HAP-1 (cell line): ENCODE measurements around the gene RSBN1L.

ENCODE experiments used
- DNase-seq, 2 experiments: peaks; one replicate each; pipeline ENCODE4 v3.0.0-alpha.2; 2016 to 2020; ENCODE audit warnings: low spot score in 2 of 2
- H3K27me3 ChIP-seq: fragments of 250-450 bp; sonication (Bioruptor Pico); 2 replicates; pipeline ENCODE4 v1.5.1; 2020; ENCODE audit warnings: low read depth, mild to moderate bottlenecking, moderate library complexity
- H3K36me3 ChIP-seq: fragments of 250-450 bp; sonication (Bioruptor Pico); replicated peaks from 2 replicates; pipeline ENCODE4 v1.5.1; 2020; ENCODE audit warnings: mild to moderate bottlenecking
- H3K4me1 ChIP-seq: fragments of 250-450 bp; sonication (Bioruptor Pico); 2 replicates; pipeline ENCODE4 v1.5.1; 2020; ENCODE audit warnings: mild to moderate bottlenecking
- H3K4me3 ChIP-seq: fragments of 250-450 bp; sonication (Bioruptor Pico); 2 replicates; pipeline ENCODE4 v1.5.1; 2020; ENCODE audit warnings: mild to moderate bottlenecking, moderate library complexity
- H3K9me3 ChIP-seq: fragments of 250-450 bp; sonication (Bioruptor Pico); 2 replicates; pipeline ENCODE4 v1.5.1; 2020; ENCODE audit warnings: mild to moderate bottlenecking, moderate library complexity
- in situ Hi-C: fragments of 300-500 bp; cut with MboI; formaldehyde crosslinking; loops from 3 replicates; pipeline ENCODE4 v1.14.3; 2020; ENCODE audit warnings: low sequenced_read_pairs, inconsistent platforms, mixed read lengths

The RSBN1L gene

GRCh38 chr7:77747178-77747577 lies 50.9 kb downstream of the RSBN1L start:
- in situ Hi-C loops = no loop called here
- Histone ChIP-seq H3K36me3 (peaks cover 9% of the 10 kb centered on the region), H3K27me3 (no peaks in the 10 kb centered on the region)

GRCh38 chr7:77747718-77748117 lies 51.5 kb downstream of the RSBN1L start:
- peaks cover 9% of the 10 kb centered on the region for H3K36me3 ChIP-seq
- in situ Hi-C loops = no loop called here

More at GRCh38 chr7:77747178-77747577, 50.9 kb downstream of the RSBN1L start:
- no peaks in the 10 kb centered on the region for H3K9me3 ChIP-seq
- DNase-seq = no peak
- H3K4me3 ChIP-seq = no peak overlapping the region
- H3K4me1 ChIP-seq = no peaks in the 10 kb centered on the region

GRCh38 chr7:77752016-77752415 lies 55.8 kb downstream of the RSBN1L start:
- H3K9me3 ChIP-seq = no peaks in the 10 kb centered on the region
- DNase-seq = no peak
- no peak overlapping the region for H3K4me3 ChIP-seq
- peaks cover 9% of the 10 kb centered on the region for H3K36me3 ChIP-seq
- in situ Hi-C loops = loop anchor here (5.0 kb wide), 1 partner anchor 90 kb away; no protein-coding TSS in a partner anchor
- no peaks in the 10 kb centered on the region for H3K27me3 ChIP-seq
- H3K4me1 ChIP-seq = 0 out of 2 replicates have a peak, but pooled peaks cover 5% of the 10 kb centered on the region

More at GRCh38 chr7:77747718-77748117, 51.5 kb downstream of the RSBN1L start:
- Histone ChIP-seq H3K9me3 (no peaks in the 10 kb centered on the region), H3K4me1 (no peaks in the 10 kb centered on the region), H3K27me3 (no peaks in the 10 kb centered on the region), H3K4me3 (no peak overlapping the region)
- DNase-seq = no peak

- in situ Hi-C loops = loop anchor here (5.0 kb wide), 1 partner anchor 91 kb away; no protein-coding TSS in a partner anchor
- no peak for DNase-seq
- Histone ChIP-seq H3K9me3 (no peaks in the 10 kb centered on the region), H3K4me3 (no peak overlapping the region), H3K27me3 (no peaks in the 10 kb centered on the region), H3K4me1 (0 out of 2 replicates have a peak, but pooled peaks cover 5% of the 10 kb centered on the region), H3K36me3 (peaks cover 9% of the 10 kb centered on the region)
Observed at GRCh38 chr7:77753173-77753572, 56.9 kb downstream of the RSBN1L start.

GRCh38 chr7:77757589-77757988 lies 61.3 kb downstream of the RSBN1L start:
- DNase-seq = no peak
- Histone ChIP-seq H3K9me3 (no peaks in the 10 kb centered on the region), H3K4me1 (0 out of 2 replicates have a peak, but pooled peaks cover 5% of the 10 kb centered on the region), H3K36me3 (no peaks in the 10 kb centered on the region; the same call in 1 of the 2 replicates), H3K4me3 (no peak overlapping the region), H3K27me3 (no peaks in the 10 kb centered on the region)
- in situ Hi-C loops = no loop called here

GRCh38 chr7:77759294-77759889 lies 63.1 kb downstream of the RSBN1L start:
- in situ Hi-C loops = no loop called here
- Histone ChIP-seq H3K4me1 (no peaks in the 10 kb centered on the region), H3K27me3 (no peaks in the 10 kb centered on the region), H3K4me3 (no peak overlapping the region), H3K9me3 (no peaks in the 10 kb centered on the region), H3K36me3 (no peaks in the 10 kb centered on the region; the same call in 1 of the 2 replicates)
- DNase-seq = peak; percentile 54 to 79

GRCh38 chr7:77760809-77761453 lies 64.7 kb downstream of the RSBN1L start:
- Histone ChIP-seq H3K4me3 (no peak overlapping the region), H3K9me3 (no peaks in the 10 kb centered on the region), H3K36me3 (no peaks in the 10 kb centered on the region; the same call in 1 of the 2 replicates), H3K27me3 (no peaks in the 10 kb centered on the region), H3K4me1 (peaks cover 4% of the 10 kb centered on the region; the same call in 1 of the 2 replicates)
- in situ Hi-C loops = no loop called here
- no peak for DNase-seq

- Histone ChIP-seq H3K9me3 (no peaks in the 10 kb centered on the region), H3K27me3 (no peaks in the 10 kb centered on the region), H3K4me1 (peaks cover 4% of the 10 kb centered on the region; the same call in 1 of the 2 replicates), H3K36me3 (no peaks in the 10 kb centered on the region; the same call in 1 of the 2 replicates), H3K4me3 (no peak overlapping the region)
- DNase-seq = no peak
- in situ Hi-C loops = no loop called here
Observed at GRCh38 chr7:77765481-77765880, 69.2 kb downstream of the RSBN1L start.

GRCh38 chr7:77765906-77766800 lies 69.9 kb downstream of the RSBN1L start:
- no peaks in the 10 kb centered on the region; the same call in 1 of the 2 replicates for H3K36me3 ChIP-seq
- peaks cover 4% of the 10 kb centered on the region; the same call in 1 of the 2 replicates for H3K4me1 ChIP-seq

GRCh38 chr7:77766801-77767605 lies 70.7 kb downstream of the RSBN1L start:
- Histone ChIP-seq H3K4me1 (peaks cover 7% of the 10 kb centered on the region), H3K4me3 (no peak overlapping the region), H3K36me3 (no peaks in the 10 kb centered on the region; the same call in 1 of the 2 replicates), H3K27me3 (no peaks in the 10 kb centered on the region), H3K9me3 (no peaks in the 10 kb centered on the region)
- in situ Hi-C loops = no loop called here
- DNase-seq = no peak

More at GRCh38 chr7:77765906-77766800, 69.9 kb downstream of the RSBN1L start:
- H3K4me3 ChIP-seq = no peak overlapping the region
- DNase-seq = peak in 1 of 2 experiments; percentile 26
- in situ Hi-C loops = no loop called here
- no peaks in the 10 kb centered on the region for H3K27me3 ChIP-seq
- no peaks in the 10 kb centered on the region for H3K9me3 ChIP-seq

- H3K4me3 ChIP-seq = no peak overlapping the region
- H3K4me1 ChIP-seq = peaks cover 7% of the 10 kb centered on the region
- in situ Hi-C loops = no loop called here
- H3K27me3 ChIP-seq = no peaks in the 10 kb centered on the region
- H3K36me3 ChIP-seq = peaks cover 4% of the 10 kb centered on the region
- H3K9me3 ChIP-seq = no peaks in the 10 kb centered on the region
- no peak for DNase-seq
Observed at GRCh38 chr7:77770316-77770715, 74.1 kb downstream of the RSBN1L start.

GRCh38 chr7:77771901-77772300 lies 75.6 kb downstream of the RSBN1L start:
- H3K36me3 ChIP-seq = peaks cover 9% of the 10 kb centered on the region

GRCh38 chr7:77778535-77778934 lies 82.3 kb downstream of the RSBN1L start:
- Histone ChIP-seq H3K27me3 (no peaks in the 10 kb centered on the region), H3K4me3 (no peak overlapping the region), H3K36me3 (peaks cover 21% of the 10 kb centered on the region), H3K4me1 (peaks cover 33% of the 10 kb centered on the region), H3K9me3 (no peaks in the 10 kb centered on the region)
- DNase-seq = no peak
- in situ Hi-C loops = no loop called here

More at GRCh38 chr7:77771901-77772300, 75.6 kb downstream of the RSBN1L start:
- H3K4me1 ChIP-seq = peaks cover 8% of the 10 kb centered on the region
- no peak overlapping the region for H3K4me3 ChIP-seq
- H3K9me3 ChIP-seq = no peaks in the 10 kb centered on the region
- no peaks in the 10 kb centered on the region for H3K27me3 ChIP-seq
- no peak for DNase-seq
- in situ Hi-C loops = no loop called here
